ENCODE results near the gene ZNF334.

ZNF334 gene

GRCh38 chr20:46546298-46546697 is 32.9 kb upstream of the ZNF334 start:
- no peak for DNase-seq (ENCODE audit: extremely low read depth in 1 of 2, low read depth in 1 of 2)

GRCh38 chr20:46545827-46546138 is 32.4 kb upstream of the ZNF334 start:
- no peak for DNase-seq (ENCODE audit: extremely low read depth in 1 of 2, low read depth in 1 of 2)

GRCh38 chr20:46545077-46545826 is 31.9 kb upstream of the ZNF334 start:
- no peak for DNase-seq (ENCODE audit: extremely low read depth in 1 of 2, low read depth in 1 of 2)

- DNase-seq (ENCODE audit: extremely low read depth in 1 of 2, low read depth in 1 of 2) = no peak
These were observed 31.2 kb upstream of the ZNF334 start for GRCh38 chr20:46544576-46544975.

- no peak for DNase-seq (ENCODE audit: extremely low read depth in 1 of 2, low read depth in 1 of 2)
These were observed 30.6 kb upstream of the ZNF334 start for GRCh38 chr20:46543959-46544358.

- no peak for DNase-seq (ENCODE audit: extremely low read depth in 1 of 2, low read depth in 1 of 2)
These were observed 29.7 kb upstream of the ZNF334 start for GRCh38 chr20:46543033-46543432.

GRCh38 chr20:46541229-46541935 is 28.0 kb upstream of the ZNF334 start:
- DNase-seq (ENCODE audit: extremely low read depth in 1 of 2, low read depth in 1 of 2) = no peak

GRCh38 chr20:46539113-46539512 is 25.8 kb upstream of the ZNF334 start:
- no peak for DNase-seq (ENCODE audit: extremely low read depth in 1 of 2, low read depth in 1 of 2)

- DNase-seq (ENCODE audit: extremely low read depth in 1 of 2, low read depth in 1 of 2) = no peak
These were observed 17.3 kb upstream of the ZNF334 start for GRCh38 chr20:46530640-46531039.

GRCh38 chr20:46523696-46524328 is 10.5 kb upstream of the ZNF334 start:
- no peak for DNase-seq (ENCODE audit: extremely low read depth in 1 of 2, low read depth in 1 of 2)

- DNase-seq (ENCODE audit: extremely low read depth in 1 of 2, low read depth in 1 of 2) = no peak
These were observed 9.7 kb upstream of the ZNF334 start for GRCh38 chr20:46523108-46523507.

- peak; percentile 4 to 8 for DNase-seq (ENCODE audit: extremely low read depth in 1 of 2, low read depth in 1 of 2)
These were observed 7.7 kb upstream of the ZNF334 start for GRCh38 chr20:46520976-46521579.

GRCh38 chr20:46520540-46520939 is 7.2 kb upstream of the ZNF334 start:
- no peak for DNase-seq (ENCODE audit: extremely low read depth in 1 of 2, low read depth in 1 of 2)

GRCh38 chr20:46519471-46520068 is 6.2 kb upstream of the ZNF334 start:
- no peak for DNase-seq (ENCODE audit: extremely low read depth in 1 of 2, low read depth in 1 of 2)

GRCh38 chr20:46509523-46509922 is 3.8 kb downstream of the ZNF334 start:
- no peak for DNase-seq (ENCODE audit: extremely low read depth in 1 of 2, low read depth in 1 of 2)

GRCh38 chr20:46507760-46508407 is 5.5 kb downstream of the ZNF334 start:
- no peak for DNase-seq (ENCODE audit: extremely low read depth in 1 of 2, low read depth in 1 of 2)

- no peak for DNase-seq (ENCODE audit: extremely low read depth in 1 of 2, low read depth in 1 of 2)
These were observed 7.9 kb downstream of the ZNF334 start for GRCh38 chr20:46505506-46505905.

GRCh38 chr20:46501961-46502360 is 11.4 kb downstream of the ZNF334 start:
- no peak for DNase-seq (ENCODE audit: extremely low read depth in 1 of 2, low read depth in 1 of 2)

- no peak for DNase-seq (ENCODE audit: extremely low read depth in 1 of 2, low read depth in 1 of 2)
These were observed 11.9 kb downstream of the ZNF334 start for GRCh38 chr20:46501337-46501942.

GRCh38 chr20:46494077-46494476 is 19.3 kb downstream of the ZNF334 start:
- no peak for DNase-seq (ENCODE audit: extremely low read depth in 1 of 2, low read depth in 1 of 2)
